Brain microvascular endothelial cell (primary cell): ENCODE measurements around the gene SMG6.

Experiments
- DNase-seq: peaks from one replicate; pipeline ENCODE4 v3.0.0-alpha.2; 2020
- H3K27ac ChIP-seq: fragments of 250-450 bp; sonication (Bioruptor Pico); 2 replicates; pipeline ENCODE4 v1.5.1; 2020; ENCODE audit warnings: mild to moderate bottlenecking, moderate library complexity
- H3K27me3 ChIP-seq: fragments of 250-450 bp; sonication (Bioruptor Pico); replicated peaks from 2 replicates; pipeline ENCODE4 v1.5.1; 2020; ENCODE audit warnings: mild to moderate bottlenecking
- H3K36me3 ChIP-seq: fragments of 250-450 bp; sonication (Bioruptor Pico); replicated peaks from 2 replicates; pipeline ENCODE4 v1.5.1; 2020; ENCODE audit warnings: mild to moderate bottlenecking
- H3K4me3 ChIP-seq: 2 replicates; pipeline ENCODE4 v1.5.1; 2011; ENCODE audit warnings: low read depth, mild to moderate bottlenecking, control low read depth, low read length, moderate library complexity
- in situ Hi-C: cut with HindIII; loops from 2 replicates; pipeline ENCODE4 v1.10.0; 2017; ENCODE audit warnings: low sequenced_read_pairs, low pct_ligation_motif_present
- TF ChIP-seq, protein P1 (sequence below): IDR thresholded peaks from 2 replicates; pipeline ENCODE4 v1.5.1; 2011; ENCODE audit warnings: low read depth, mild to moderate bottlenecking, moderate library complexity, low read length, control low read depth, inconsistent platforms; ENCODE audit errors: missing control alignments

Gene SMG6

DNA sequence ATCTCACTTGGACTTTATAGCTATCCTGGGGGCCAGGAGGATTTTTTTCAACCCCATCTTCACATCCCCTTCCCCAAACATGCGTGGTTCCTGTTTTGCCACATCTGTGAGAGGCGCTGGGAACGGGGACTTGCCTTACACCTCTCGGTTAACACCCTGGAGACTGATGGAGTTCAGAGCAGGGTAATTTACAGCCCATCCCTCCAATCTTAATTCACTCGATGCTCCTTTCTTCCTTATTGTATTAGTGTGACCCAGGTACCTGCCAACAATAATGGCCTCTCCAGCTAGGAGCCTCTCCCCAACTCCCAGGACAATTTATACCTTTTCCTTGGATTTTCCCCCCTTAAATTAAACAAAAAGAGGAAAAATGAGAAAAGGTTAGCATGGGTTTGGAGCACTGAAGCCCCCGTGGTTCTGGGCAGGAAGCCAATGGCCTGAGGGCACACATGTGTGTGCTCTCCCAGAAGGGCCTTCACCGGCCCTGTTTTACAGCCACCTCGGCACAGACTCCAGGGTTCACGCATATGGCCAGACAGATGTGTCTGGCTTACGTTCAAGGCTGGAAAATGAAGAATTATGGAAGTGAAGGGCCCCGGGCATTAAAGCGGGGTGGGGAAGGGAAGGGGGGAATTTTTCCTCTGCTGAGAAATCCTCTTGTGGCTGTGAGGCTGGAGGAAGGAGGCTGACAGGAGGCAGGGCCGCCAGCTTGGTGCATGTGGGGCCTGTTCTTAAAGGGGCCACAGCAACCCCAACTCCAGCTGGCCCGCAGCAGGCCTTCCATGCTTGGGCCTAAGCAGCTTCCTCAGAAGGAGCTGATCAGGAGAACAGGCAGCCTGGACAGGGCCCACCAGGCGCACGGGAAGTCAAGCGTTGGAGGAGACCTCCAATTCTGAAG lies 227.2 kb downstream of the SMG6 start:
- Histone ChIP-seq H3K27me3 (no peaks in the 10 kb centered on the region), H3K27ac (peak overlapping the region; percentile 55), H3K4me3 (no peak overlapping the region), H3K36me3 (peaks cover 31% of the 10 kb centered on the region)
- TF ChIP-seq, protein P1, sequence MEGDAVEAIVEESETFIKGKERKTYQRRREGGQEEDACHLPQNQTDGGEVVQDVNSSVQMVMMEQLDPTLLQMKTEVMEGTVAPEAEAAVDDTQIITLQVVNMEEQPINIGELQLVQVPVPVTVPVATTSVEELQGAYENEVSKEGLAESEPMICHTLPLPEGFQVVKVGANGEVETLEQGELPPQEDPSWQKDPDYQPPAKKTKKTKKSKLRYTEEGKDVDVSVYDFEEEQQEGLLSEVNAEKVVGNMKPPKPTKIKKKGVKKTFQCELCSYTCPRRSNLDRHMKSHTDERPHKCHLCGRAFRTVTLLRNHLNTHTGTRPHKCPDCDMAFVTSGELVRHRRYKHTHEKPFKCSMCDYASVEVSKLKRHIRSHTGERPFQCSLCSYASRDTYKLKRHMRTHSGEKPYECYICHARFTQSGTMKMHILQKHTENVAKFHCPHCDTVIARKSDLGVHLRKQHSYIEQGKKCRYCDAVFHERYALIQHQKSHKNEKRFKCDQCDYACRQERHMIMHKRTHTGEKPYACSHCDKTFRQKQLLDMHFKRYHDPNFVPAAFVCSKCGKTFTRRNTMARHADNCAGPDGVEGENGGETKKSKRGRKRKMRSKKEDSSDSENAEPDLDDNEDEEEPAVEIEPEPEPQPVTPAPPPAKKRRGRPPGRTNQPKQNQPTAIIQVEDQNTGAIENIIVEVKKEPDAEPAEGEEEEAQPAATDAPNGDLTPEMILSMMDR: no peak
- no peak for DNase-seq
- in situ Hi-C loops: no loop called here

DNA sequence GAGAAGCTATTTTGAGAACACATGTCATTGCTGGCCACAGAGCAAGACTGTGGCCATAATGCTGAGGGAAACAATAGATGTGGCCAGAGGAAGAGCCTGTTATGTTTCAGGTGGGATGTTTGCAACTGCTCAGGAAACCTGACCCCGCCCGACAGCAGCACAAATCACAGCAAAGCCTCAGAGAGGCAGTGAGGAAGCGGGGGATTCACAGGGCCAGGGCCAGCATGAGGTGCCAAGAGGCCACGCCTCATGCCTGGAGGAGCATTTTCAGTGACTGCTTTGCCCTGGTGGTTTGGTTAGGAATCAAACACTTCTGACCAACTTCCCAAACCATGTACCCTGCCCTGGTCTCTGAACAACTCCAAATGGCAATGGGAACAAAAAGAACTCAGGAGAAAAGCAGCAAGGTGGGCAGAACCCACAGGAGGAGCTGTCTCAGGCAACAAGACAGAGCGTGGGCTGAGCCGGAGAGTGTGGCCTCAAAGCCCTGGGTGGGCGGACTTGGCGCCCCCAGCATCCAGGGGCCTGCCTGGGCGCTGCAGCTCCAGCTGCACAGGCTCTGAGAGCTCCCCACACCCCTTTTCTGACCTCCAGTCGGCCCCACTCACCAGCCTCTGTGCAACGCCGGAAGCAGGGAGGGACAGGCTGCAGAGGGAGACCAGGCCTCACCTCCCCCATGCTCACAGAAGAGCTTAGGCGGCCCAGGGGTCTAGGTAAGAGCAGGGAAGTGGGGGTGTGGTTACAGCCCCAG lies 228.1 kb downstream of the SMG6 start:
- peak overlapping the region; percentile 55 for H3K27ac ChIP-seq
- peak; percentile 37 for DNase-seq
- H3K36me3 ChIP-seq: peaks cover 26% of the 10 kb centered on the region
- TF ChIP-seq, protein P1: no peak
- H3K4me3 ChIP-seq: no peak overlapping the region
- in situ Hi-C loops: no loop called here
- no peaks in the 10 kb centered on the region for H3K27me3 ChIP-seq

DNA sequence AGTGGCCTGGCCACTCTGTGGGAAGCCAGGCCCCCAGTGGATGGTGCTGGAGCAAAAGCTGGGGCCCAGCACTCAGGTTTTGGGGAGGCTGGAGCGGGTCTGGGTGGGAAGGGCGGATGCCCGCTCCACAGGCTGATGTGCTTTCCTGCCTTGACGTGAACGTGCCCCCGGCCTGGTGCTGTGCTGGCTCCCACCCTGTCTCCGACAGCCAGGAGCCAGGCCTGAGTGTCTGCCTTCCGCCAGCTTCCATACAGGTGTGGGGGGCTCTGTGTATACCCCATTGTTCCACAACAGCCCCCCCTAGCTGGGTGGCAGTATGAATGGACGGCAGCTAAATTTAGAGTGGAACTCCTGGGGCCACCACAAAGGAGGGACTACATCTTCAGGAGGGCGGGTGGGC lies 228.7 kb downstream of the SMG6 start:
- in situ Hi-C loops: no loop called here
- Histone ChIP-seq H3K4me3 (no peak overlapping the region), H3K36me3 (peaks cover 25% of the 10 kb centered on the region), H3K27me3 (no peaks in the 10 kb centered on the region), H3K27ac (no peak overlapping the region)
- no peak for DNase-seq
- TF ChIP-seq, protein P1: no peak

DNA sequence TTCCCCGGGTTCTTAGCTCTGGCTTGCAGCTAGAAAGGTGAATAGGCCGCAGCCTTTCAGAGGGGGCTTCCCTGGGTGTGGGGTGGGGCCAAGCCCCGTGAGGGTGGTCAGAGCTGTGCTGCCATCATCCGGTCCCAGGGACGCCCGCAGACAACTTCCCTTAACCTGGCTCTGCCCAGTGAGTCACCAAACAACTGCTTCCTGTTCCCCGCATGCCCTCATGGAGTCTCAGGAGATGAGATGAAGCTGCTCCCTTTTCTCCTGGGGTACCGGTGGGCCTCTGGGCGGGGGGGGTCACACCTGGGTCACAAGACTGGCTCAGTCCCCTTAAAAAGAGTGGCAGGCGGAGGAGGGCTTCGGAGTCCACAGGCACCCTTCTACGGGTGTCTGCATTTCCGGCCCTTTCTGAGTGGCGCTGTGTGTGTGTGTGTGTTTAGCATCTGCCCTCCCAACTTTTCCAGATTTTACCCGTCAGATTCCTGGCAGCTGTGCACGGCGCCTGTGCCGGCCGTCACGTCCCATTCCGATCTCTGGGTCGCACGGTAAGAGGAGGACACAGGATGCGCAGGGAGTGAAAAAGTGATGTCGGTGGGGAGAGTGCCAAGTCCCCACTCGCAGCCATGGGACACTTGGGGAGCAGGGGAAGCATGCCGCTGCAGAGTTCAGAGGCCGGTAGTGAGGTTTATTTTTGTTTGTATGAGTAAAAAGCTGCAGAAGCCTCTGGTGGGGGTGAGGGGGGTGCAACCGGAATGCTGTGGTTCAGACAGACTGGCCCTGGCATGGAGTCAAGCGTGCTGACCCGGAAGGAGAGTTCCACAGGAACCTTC lies 231.9 kb downstream of the SMG6 start:
- peak; percentile 80 for DNase-seq
- Histone ChIP-seq H3K4me3 (no peak overlapping the region), H3K27me3 (no peaks in the 10 kb centered on the region), H3K36me3 (peaks cover 14% of the 10 kb centered on the region), H3K27ac (peak overlapping the region; percentile 87)
- TF ChIP-seq, protein P1: peak; percentile 4
- in situ Hi-C loops: no loop called here

DNA sequence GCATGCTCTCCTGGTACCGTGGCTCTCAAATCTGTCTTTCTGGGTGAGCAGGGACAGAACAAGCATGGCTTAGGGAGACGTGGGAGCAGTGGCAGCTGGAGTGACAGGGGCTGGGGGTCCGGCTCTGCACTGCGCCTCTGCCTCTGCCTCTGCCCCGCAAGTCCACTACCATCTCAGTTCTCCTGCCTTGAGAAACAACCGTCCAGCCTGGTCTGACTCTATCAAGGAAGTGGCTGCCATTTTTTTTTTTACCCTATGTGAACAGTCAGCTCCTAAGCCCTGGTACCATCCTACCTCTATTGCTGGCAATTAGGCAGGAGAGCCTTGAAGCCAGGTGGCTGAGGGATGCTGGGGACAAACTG lies 232.6 kb downstream of the SMG6 start:
- Histone ChIP-seq H3K4me3 (no peak overlapping the region), H3K27me3 (no peaks in the 10 kb centered on the region), H3K27ac (peak overlapping the region; percentile 87), H3K36me3 (peaks cover 15% of the 10 kb centered on the region)
- TF ChIP-seq, protein P1: no peak
- no peak for DNase-seq
- in situ Hi-C loops: no loop called here
